ENCODE data around the gene SEMA3G.
A peak's percentile ranks its signal among the peaks of the same experiment; 100 is the strongest.

SEMA3G gene

GRCh38 chr3:52453496-52454249, 8.8 kb upstream of the SEMA3G start, which contains the start of gene TNNC1:
Gene TNNC1 (minus strand): TSS chr3:52454041. CDS start chr3:52454015, 26 bp downstream.
- DNase-seq = no peak

- DNase-seq = no peak
Observed at GRCh38 chr3:52452570-52453221, 7.8 kb upstream of the SEMA3G start.

DNA sequence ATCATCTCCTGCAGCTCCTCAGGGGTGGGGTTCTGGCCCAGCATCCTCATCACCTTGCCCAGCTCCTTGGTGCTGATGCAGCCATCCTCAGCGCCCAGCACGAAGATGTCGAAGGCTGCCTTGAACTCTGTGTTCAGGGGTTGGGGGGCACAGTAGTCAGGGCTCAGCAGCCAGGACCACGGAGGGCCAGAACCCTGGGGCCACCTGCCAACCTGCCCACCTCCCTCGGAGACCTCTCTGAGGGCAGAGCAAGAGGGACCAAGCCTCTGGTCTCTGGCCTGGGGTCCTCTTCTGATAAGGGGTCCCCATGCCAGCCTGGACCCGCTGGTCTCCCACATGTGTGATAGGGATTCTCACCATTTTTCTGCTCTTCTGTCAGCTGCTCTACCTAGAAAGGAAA, 7.2 kb upstream of the SEMA3G start:
- DNase-seq = no peak

- no peak for DNase-seq
Observed at GRCh38 chr3:52451237-52452083, 6.6 kb upstream of the SEMA3G start.

GRCh38 chr3:52450489-52451236, 5.8 kb upstream of the SEMA3G start:
- no peak for DNase-seq

DNA sequence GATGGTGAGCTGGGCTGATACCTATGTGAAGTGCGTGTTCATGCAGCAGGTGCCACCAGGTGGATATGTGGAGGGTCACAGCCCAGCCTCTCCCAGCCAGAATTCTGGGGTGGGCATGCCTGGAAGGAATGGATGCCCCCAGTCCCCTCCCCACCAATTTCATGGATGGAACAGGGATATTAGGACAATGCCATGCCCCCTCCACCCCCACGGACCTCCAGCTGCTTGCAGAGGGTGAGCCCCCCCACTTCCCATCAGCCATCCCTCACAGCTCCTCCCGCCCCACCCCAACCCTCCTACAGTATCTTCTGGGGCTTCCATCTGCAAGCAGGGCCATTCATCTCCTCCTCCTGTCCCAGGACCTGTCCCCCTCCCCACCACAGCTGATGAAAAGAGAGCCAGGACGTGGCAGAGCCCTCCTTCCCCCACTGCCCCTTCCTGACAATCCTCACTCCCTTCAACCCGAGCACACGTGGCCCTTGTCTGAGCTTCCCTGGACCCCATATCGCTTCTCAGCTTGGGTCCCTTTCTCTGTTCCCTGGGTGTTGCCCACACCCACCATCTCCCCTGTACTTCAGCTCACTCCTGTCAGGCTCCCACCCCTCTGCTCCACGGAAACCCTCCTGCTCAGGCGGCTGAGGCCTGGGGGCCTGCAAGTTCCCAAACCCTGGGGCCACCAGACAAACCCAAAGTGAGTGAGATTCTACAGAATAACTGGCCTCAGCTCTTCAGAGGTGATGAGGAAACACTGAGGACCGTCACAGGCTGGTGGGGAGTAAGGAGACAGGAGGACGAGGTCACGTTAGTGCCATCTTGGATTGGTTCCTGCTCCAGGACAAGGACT, 2.8 kb upstream of the SEMA3G start:
- no peak for DNase-seq

GRCh38 chr3:52446631-52447511, 2.0 kb upstream of the SEMA3G start:
- peak; percentile 39 for DNase-seq

- no peak for DNase-seq
Observed at GRCh38 chr3:52446042-52446441, 1.1 kb upstream of the SEMA3G start.

DNA sequence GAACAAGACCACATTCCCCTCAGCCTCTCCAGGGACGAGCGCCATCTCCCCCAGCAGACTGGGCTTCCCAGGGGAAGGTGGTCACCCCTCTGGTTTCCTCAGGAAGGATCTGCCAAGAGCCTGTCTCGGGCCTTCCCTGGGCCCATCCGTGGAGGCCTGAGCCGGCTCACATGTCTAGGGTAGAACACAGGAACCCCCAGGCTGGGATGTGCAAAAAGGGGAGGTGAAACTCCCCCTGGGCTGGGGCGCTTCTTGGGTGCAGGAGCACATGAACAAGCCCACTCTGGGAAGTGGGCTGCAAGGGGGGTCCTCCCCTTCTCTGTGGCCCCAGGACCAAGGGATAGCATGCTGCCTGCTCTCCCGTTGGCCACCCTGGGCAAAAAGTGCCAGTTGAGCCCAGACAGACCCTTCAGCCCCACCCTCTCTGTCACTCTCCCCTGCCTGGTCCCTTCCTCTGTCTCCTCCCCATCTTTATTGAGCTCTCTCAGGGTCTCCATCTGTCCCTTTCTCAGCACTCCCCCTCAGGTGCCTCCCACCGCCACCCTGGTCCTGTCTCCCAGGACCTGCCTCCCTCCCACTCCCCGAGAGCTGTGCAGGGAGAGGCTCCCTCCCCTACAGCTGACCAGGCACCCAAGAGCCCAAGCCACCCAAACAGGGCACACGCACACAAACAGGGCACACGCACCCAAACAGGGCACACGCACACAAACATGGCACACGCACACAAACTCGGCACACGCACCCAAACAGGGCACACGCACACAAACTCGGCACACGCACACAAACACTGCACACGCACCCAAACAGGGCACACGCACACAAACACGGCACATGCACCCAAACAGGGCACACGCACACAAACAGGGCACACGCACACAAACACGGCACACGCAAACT, 864 bp downstream of the SEMA3G start:
- DNase-seq = peak; percentile 3

- no peak for DNase-seq
Observed at GRCh38 chr3:52443268-52443610, 1.7 kb downstream of the SEMA3G start.

DNA sequence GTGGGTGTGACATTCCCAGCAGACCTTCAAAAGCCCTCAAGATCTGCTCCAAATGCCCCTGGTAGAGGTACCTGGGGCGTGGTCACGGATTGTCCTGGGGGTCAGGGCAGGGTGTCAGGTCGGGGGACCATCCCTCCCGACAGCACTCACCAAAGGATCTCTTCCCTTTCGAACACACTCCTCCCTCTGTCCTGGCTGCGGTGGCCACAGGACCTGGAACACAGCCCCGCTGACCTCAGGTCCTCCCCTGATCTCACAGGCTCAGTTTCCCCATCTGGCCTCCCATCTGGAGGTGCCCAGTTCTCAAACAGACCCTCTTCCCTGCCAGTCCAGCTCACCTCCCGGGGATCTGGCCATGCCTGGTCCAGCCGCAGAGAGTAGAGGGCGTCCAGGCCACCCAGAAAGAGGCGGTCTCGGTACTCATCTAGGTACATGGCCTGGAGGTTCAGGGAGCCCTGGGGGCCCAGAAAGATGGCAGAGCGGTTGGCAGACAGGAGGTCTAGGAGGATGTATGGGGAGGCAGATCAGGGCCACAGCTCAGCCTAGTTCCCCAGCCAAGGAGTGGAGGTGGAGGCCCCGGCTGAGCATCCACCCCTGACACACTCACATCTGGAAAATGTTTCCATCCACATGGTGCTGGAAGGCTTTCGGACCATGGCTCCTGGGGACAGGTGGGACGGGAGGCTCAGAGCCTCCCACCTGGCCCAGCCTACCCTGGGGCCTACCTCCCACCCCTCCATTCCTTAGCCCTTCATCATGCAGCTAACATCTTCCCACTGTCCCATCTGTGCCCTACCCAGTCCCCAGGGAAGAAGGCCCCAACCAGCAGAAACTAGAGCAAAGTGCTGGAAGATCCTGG, 2.3 kb downstream of the SEMA3G start:
- no peak for DNase-seq

DNA sequence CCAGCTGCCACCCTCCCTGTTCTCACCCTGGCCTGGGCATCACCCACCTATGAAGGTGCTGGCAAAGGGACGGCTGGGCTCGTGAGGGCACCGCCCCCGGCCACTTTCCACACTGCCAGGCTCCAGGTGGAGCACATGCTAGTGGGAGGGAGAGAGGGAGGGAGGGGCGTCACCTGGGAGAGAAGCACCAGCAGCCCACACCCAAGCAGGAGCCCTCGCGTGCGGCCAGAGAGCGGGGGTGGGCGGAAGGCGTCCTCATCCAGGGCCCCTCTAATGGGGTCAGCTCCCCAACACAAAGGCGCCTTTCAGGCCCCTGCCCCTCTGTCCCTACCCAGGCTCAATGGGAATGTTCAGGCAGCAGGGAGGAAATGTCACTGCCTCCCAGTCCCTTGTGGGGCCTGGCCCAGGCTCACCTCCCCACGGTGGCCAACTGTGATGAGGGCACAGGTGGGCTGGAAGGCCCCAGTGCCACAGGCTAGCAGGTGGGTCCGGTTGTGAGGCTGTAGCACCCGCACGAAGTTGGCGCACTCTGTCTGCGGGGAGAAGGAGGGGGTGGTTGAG, 3.1 kb downstream of the SEMA3G start:
- DNase-seq = no peak

DNA sequence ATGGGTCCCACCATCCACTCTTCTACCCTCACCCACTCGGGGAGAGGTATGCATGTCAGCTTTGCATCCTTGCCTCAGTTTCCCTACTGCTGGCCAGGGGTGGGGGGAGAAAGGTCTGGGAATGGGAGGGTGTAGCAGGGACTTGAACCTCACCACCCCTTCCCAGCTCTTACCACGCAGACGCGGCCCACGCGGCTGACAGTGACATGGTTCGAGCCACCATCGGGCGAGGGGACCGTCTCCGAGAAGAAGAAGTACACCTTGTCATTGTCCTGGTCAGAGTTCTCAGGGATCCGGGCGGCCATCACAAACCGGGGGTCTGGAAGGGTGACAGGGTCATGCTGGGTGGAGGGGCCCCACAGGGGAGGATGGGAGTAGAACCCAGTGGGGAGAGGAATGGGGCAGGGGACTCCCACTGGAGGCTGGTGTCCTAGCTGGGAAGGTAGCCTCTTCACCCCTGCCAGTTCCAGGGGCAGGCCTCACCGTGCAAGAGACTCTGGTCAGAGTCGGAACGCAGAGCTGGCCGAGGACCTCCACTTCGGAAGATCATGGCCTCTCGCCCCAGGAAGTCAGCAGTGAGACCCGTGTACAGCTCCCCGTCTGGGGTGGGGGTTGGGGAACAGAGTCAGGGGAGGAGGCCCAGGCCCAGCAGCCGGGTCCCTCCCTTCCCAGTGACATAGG, 3.7 kb downstream of the SEMA3G start:
- no peak for DNase-seq

GRCh38 chr3:52440671-52441070, 4.2 kb downstream of the SEMA3G start:
- no peak for DNase-seq

GRCh38 chr3:52440249-52440551, 4.7 kb downstream of the SEMA3G start:
- DNase-seq = no peak

GRCh38 chr3:52439426-52440248, 5.3 kb downstream of the SEMA3G start:
- DNase-seq = no peak

Data from GF-D8 (cell line).